Neuronal stem cell (in vitro differentiated cells): ENCODE results near the gene ARRB2.
"Not testable (repeated sequence)": the region's sequence is repeated elsewhere in the genome, so short reads cannot be mapped to it uniquely, and the experiment has no call there.

ENCODE experiments used
- DNase-seq: peaks from one replicate; pipeline ENCODE4 v3.0.0-alpha.2; 2013; ENCODE audit warnings: low spot score
- H2AFZ ChIP-seq: one replicate; pipeline ENCODE4 v1.6.1; 2013; ENCODE audit warnings: mild to moderate bottlenecking, low read length, inconsistent platforms
- H2AK5ac ChIP-seq: 2 replicates; pipeline ENCODE4 v1.6.1; 2013; ENCODE audit warnings: low read depth, mild to moderate bottlenecking, inconsistent platforms, low read length, moderate library complexity, mixed read lengths
- H2BK120ac ChIP-seq: 2 replicates; pipeline ENCODE4 v1.6.1; 2013; ENCODE audit warnings: low read depth, mild to moderate bottlenecking, inconsistent platforms, low read length, moderate library complexity, mixed read lengths
- H2BK12ac ChIP-seq: one replicate; pipeline ENCODE4 v1.6.1; 2013; ENCODE audit warnings: low read length, inconsistent platforms
- H2BK15ac ChIP-seq: 2 replicates; pipeline ENCODE4 v1.6.1; 2013; ENCODE audit warnings: mild to moderate bottlenecking, low read length, inconsistent platforms, mixed read lengths
- H2BK5ac ChIP-seq: one replicate; pipeline ENCODE4 v1.6.1; 2013; ENCODE audit warnings: inconsistent platforms, mild to moderate bottlenecking, low read length, moderate library complexity
- H3K14ac ChIP-seq: one replicate; pipeline ENCODE4 v1.6.1; 2013; ENCODE audit warnings: low read length, inconsistent platforms
- H3K18ac ChIP-seq: 2 replicates; pipeline ENCODE4 v1.6.1; 2013; ENCODE audit warnings: low read length, inconsistent platforms
- H3K23ac ChIP-seq: 2 replicates; pipeline ENCODE4 v1.6.1; 2013; ENCODE audit warnings: low read depth, mild to moderate bottlenecking, mixed read lengths, low read length, inconsistent platforms; ENCODE audit not compliant: poor library complexity
- H3K27ac ChIP-seq: replicated peaks from 3 replicates; pipeline ENCODE4 v1.5.1; 2013; ENCODE audit warnings: low read length, inconsistent platforms
- H3K27me3 ChIP-seq, 3 experiments: 2 replicates each; pipeline ENCODE4 v1.6.1; 2013; ENCODE audit warnings: low read length in 3 of 3, mild to moderate bottlenecking in 2 of 3, inconsistent platforms in 1 of 3, low read depth in 1 of 3, mixed read lengths in 1 of 3, moderate library complexity in 1 of 3; ENCODE audit not compliant: control insufficient read depth in 3 of 3, insufficient read depth in 3 of 3
- H3K36me3 ChIP-seq, 2 donors: replicated peaks in 1 of 2; 2 replicates each; pipeline ENCODE4 v1.6.1; 2013; ENCODE audit warnings: low read length in 2 of 2; ENCODE audit not compliant: control insufficient read depth in 2 of 2, insufficient read depth in 2 of 2
- H3K4ac ChIP-seq: 2 replicates; pipeline ENCODE4 v1.6.1; 2013; ENCODE audit warnings: inconsistent platforms, mild to moderate bottlenecking, low read length, moderate library complexity
- H3K4me1 ChIP-seq, 2 donors: 1 replicate in 1 of 2; 2 replicates in 1 of 2; pipeline ENCODE4 v1.6.1; 2013; ENCODE audit warnings: low read length in 2 of 2, low read depth in 1 of 2; ENCODE audit not compliant: control insufficient read depth in 2 of 2, insufficient read depth in 1 of 2
- H3K4me2 ChIP-seq: one replicate; pipeline ENCODE4 v1.6.1; 2013; ENCODE audit warnings: mild to moderate bottlenecking, low read length, inconsistent platforms; ENCODE audit not compliant: insufficient read depth, poor library complexity, severe bottlenecking
- H3K4me3 ChIP-seq, 2 donors: 2 replicates each; pipeline ENCODE4 v1.5.1; 2013; ENCODE audit warnings: low read length in 2 of 2, mild to moderate bottlenecking in 2 of 2, inconsistent platforms in 1 of 2, moderate library complexity in 1 of 2
- H3K79me1 ChIP-seq: one replicate; pipeline ENCODE4 v1.6.1; 2013; ENCODE audit warnings: low read depth, mild to moderate bottlenecking, inconsistent platforms, low read length, moderate library complexity
- H3K9ac ChIP-seq: one replicate; pipeline ENCODE4 v1.6.1; 2013; ENCODE audit warnings: mild to moderate bottlenecking, low read depth, low read length, inconsistent platforms; ENCODE audit not compliant: poor library complexity
- H3K9me3 ChIP-seq, 2 donors: replicated peaks in 1 of 2; 2 replicates each; pipeline versions ENCODE3 to v1.6.1; 2013; ENCODE audit warnings: low read length in 2 of 2, mild to moderate bottlenecking in 2 of 2, inconsistent platforms in 1 of 2, low read depth in 1 of 2, mixed read lengths in 1 of 2, moderate library complexity in 1 of 2; ENCODE audit not compliant: control insufficient read depth in 2 of 2, insufficient read depth in 1 of 2
- H4K8ac ChIP-seq: one replicate; pipeline ENCODE4 v1.6.1; 2013; ENCODE audit warnings: low read depth, mild to moderate bottlenecking, inconsistent platforms, low read length, moderate library complexity
- H4K91ac ChIP-seq: one replicate; pipeline ENCODE4 v1.6.1; 2013; ENCODE audit warnings: low read length, low read depth, mild to moderate bottlenecking, inconsistent platforms; ENCODE audit not compliant: poor library complexity
- WGBS, 2 donors: extraction: QIAGEN DNeasy Blood & Tissue Kit; methylation state at CpG; one replicate each; pipeline ENCODE4 v1.1.7; 2013; ENCODE audit warnings: missing lambda C conversion rate in 2 of 2, mixed read lengths in 1 of 2; ENCODE audit not compliant: insufficient read length in 2 of 2, insufficient replicate concordance in 1 of 2; ENCODE audit errors: extremely low coverage in 2 of 2; 5-methylcytosine and 5-hydroxymethylcytosine counted together

The ARRB2 gene

DNA sequence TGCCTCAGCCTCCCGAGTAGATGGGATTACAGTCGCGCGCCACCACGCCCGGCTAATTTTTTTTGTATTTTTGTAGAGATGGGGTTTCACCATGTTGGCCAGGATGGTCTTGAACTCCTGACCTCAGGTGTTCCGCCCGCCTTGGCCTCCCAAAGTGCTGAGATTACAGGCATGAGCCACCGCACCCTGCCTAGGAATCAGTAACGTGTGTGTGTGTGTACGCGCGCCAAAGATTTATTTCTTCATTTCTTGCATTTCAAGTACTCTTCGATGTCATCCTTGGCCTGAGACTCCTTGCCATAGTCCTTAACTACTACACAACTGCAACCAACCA, 5.9 kb upstream of the ARRB2 start:
- not testable (repeated sequence) for H3K79me1 ChIP-seq, H3K14ac ChIP-seq, H2BK15ac ChIP-seq, H2BK120ac ChIP-seq, H2BK12ac ChIP-seq, H4K91ac ChIP-seq, H3K9ac ChIP-seq, H3K27ac ChIP-seq, H3K27me3 ChIP-seq, H3K4ac ChIP-seq, DNase-seq, H3K23ac ChIP-seq, H4K8ac ChIP-seq, H3K9me3 ChIP-seq, H3K18ac ChIP-seq
- WGBS, 2 donors: no CpG with 5 or more reads among the region's 14 CpGs
- Histone ChIP-seq H3K36me3 (peaks cover 2 to 18% of the 10 kb centered on the region in 2 donors), H3K4me1 (peaks cover 10 to 13% of the 10 kb centered on the region in 2 donors), H3K4me3 (peak overlapping the region; percentile 82 to 98), H2AK5ac (peak overlapping the region; percentile 56), H2AFZ (peak overlapping the region; percentile 82), H2BK5ac (peak overlapping the region; percentile 44), H3K4me2 (peak overlapping the region; percentile 40)

DNA sequence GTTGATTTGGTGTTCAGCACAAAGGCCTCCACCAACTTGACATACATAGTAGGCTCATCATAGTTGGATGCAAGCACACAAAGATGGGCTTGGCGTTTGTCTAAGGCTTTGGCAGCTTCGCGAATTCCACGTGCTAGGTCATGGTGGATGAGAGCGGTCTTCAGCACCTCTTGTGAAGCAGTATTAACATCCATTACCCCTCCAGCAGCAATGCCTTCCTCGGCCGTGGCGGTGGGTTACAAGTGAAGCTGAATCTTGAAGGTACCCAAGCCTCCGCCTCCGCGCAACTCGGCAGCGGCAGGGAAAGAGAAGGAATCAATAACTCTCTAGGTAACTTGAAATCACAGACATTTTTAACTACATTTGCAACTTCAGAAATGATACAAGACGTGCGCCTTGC, 5.4 kb upstream of the ARRB2 start:
- peaks cover 6% of the 10 kb centered on the region for H3K79me1 ChIP-seq
- H3K4ac ChIP-seq: peak overlapping the region; percentile 37
- no peak overlapping the region for H2BK12ac ChIP-seq
- H3K23ac ChIP-seq: no peak overlapping the region
- H3K4me2 ChIP-seq: no peak overlapping the region
- H2BK5ac ChIP-seq: no peak overlapping the region
- H4K8ac ChIP-seq: no peak overlapping the region
- no peak overlapping the region for H4K91ac ChIP-seq
- peaks cover 12 to 15% of the 10 kb centered on the region in 2 donors for H3K4me1 ChIP-seq
- H3K27me3 ChIP-seq: no peaks in the 10 kb centered on the region
- peaks cover 2 to 17% of the 10 kb centered on the region in 2 donors for H3K36me3 ChIP-seq
- WGBS, 2 donors: no CpG with 5 or more reads among the region's 15 CpGs
- H2BK120ac ChIP-seq: no peak overlapping the region
- H3K18ac ChIP-seq: no peak overlapping the region
- no peak overlapping the region for H3K9ac ChIP-seq
- H3K14ac ChIP-seq: no peak overlapping the region
- H2AK5ac ChIP-seq: no peak overlapping the region
- no peak overlapping the region for H3K27ac ChIP-seq
- no peak overlapping the region for H2BK15ac ChIP-seq
- DNase-seq: no peak
- no peak overlapping the region for H2AFZ ChIP-seq
- H3K4me3 ChIP-seq: peak overlapping the region; percentile 27 to 98
- no peaks in the 10 kb centered on the region for H3K9me3 ChIP-seq

DNA sequence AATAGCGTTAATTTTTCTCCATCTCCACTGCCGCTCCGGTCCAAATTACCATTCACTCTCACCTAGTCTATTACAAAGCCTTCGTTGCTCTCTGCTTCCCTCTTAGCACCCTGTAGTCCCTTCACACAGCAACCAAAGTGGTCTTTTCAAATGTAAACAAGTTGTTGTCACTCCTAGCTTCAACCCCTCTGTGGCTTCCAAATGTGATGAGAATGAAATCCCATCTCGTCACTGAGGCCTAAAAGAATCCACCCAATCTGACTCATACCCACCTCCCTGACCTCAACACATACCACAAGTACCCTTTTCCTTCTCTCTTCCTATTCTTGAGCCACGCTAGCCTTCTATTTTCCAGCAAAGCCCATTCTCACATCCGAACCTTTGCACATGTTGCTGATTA, 4.3 kb upstream of the ARRB2 start:
- no peak overlapping the region for H3K4me3 ChIP-seq
- no peak for DNase-seq
- no CpG with 5 or more reads among the region's 7 CpGs for WGBS, 2 donors

DNA sequence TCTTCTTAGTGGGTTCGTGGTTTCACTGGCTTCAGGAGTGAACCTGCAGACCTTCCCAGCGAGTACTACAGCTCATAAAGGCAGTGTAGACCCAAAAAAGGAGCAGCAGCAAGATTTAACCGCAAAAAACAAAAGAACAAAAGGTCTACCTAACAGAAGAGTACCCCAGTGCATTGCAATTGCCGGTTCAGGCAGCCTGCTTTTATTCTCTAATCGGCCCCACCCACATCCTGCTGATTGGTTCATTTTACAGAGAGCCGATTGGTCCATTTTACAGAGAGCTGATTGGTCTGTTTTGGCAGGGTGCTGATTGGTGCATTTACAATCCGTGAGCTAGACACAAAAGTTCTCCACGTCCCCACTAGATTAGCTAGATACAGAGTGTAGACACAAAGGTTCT, 2.0 kb upstream of the ARRB2 start:
- peaks cover 0 to 2% of the 10 kb centered on the region in 2 donors for H3K36me3 ChIP-seq
- no CpG with 5 or more reads among the region's 8 CpGs for WGBS, 2 donors
- peaks cover 8% of the 10 kb centered on the region for H3K79me1 ChIP-seq
- no peak overlapping the region for H2BK15ac ChIP-seq
- H3K27ac ChIP-seq: no peak overlapping the region
- DNase-seq: no peak
- no peak overlapping the region for H4K8ac ChIP-seq
- H3K4ac ChIP-seq: no peak overlapping the region
- H4K91ac ChIP-seq: no peak overlapping the region
- H3K4me1 ChIP-seq: peaks cover 12 to 15% of the 10 kb centered on the region in 2 donors
- no peaks in the 10 kb centered on the region for H3K9me3 ChIP-seq
- no peak overlapping the region for H3K4me3 ChIP-seq
- H3K27me3 ChIP-seq: no peaks in the 10 kb centered on the region
- H2BK120ac ChIP-seq: no peak overlapping the region
- no peak overlapping the region for H2BK5ac ChIP-seq
- H2AK5ac ChIP-seq: no peak overlapping the region
- H2AFZ ChIP-seq: no peak overlapping the region
- no peak overlapping the region for H3K18ac ChIP-seq
- H3K23ac ChIP-seq: no peak overlapping the region
- no peak overlapping the region for H2BK12ac ChIP-seq
- no peak overlapping the region for H3K14ac ChIP-seq
- H3K9ac ChIP-seq: no peak overlapping the region
- no peak overlapping the region for H3K4me2 ChIP-seq

More for the DNA sequence above, 4.3 kb upstream of the ARRB2 start:
- Histone ChIP-seq H2BK5ac (no peak overlapping the region), H4K91ac (no peak overlapping the region), H2BK12ac (no peak overlapping the region), H3K4me1 (peaks cover 12 to 17% of the 10 kb centered on the region in 2 donors), H4K8ac (no peak overlapping the region), H3K36me3 (peaks cover 2 to 9% of the 10 kb centered on the region in 2 donors), H3K4me2 (no peak overlapping the region), H3K27ac (no peak overlapping the region), H3K79me1 (peaks cover 6% of the 10 kb centered on the region), H3K14ac (no peak overlapping the region), H2AFZ (no peak overlapping the region), H3K9ac (no peak overlapping the region), H3K18ac (no peak overlapping the region), H3K27me3 (no peaks in the 10 kb centered on the region), H2BK15ac (no peak overlapping the region), H3K9me3 (no peaks in the 10 kb centered on the region), H2AK5ac (no peak overlapping the region), H2BK120ac (no peak overlapping the region), H3K23ac (no peak overlapping the region), H3K4ac (no peak overlapping the region)
